ENCODE data around the gene FUT4. TPM values are rescaled to one million over a fixed set of nuclear protein-coding genes. Genes with fewer than 3 reads are reported as not detected.
A peak's percentile ranks its signal among the peaks of the same experiment; 100 is the strongest.
"Not testable (repeated sequence)": the region's sequence is repeated elsewhere in the genome, so short reads cannot be mapped to it uniquely, and the experiment has no call there.

The FUT4 gene
- total RNA-seq, 2 donors from 2014 or later, result 10.5 to 13.5 TPM

GRCh38 chr11:94546162-94546470 is 2.4 kb downstream of the FUT4 start:
- H3K27me3 ChIP-seq, result no peaks in the 10 kb centered on the region
- 25 to 45% methylated on average over 2 of the region's 2 CpGs for WGBS, 2 donors
- intact Hi-C loops (cut with DNase I), result no loop called here
- H3K36me3 ChIP-seq (replicated peaks in 1 of 2; ENCODE audit: insufficient read depth in 1 of 2, low read depth in 2 of 2), result no peaks in the 10 kb centered on the region
- H3K4me1 ChIP-seq, result peaks cover 63% of the 10 kb centered on the region
- no peak for DNase-seq
- H3K27ac ChIP-seq, result peak overlapping the region in 3 of 4 donors; percentile 91 to 100 (median 98)
- no peak for ATAC-seq
- no peaks in the 10 kb centered on the region for H3K9me3 ChIP-seq
- no peak for TF ChIP-seq CTCF (IDR thresholded peaks at IDR 0.05)
- no peak for TF ChIP-seq POLR2A (IDR thresholded peaks at IDR 0.05)
- peak overlapping the region; percentile 65 to 68 for H3K4me3 ChIP-seq

DNA sequence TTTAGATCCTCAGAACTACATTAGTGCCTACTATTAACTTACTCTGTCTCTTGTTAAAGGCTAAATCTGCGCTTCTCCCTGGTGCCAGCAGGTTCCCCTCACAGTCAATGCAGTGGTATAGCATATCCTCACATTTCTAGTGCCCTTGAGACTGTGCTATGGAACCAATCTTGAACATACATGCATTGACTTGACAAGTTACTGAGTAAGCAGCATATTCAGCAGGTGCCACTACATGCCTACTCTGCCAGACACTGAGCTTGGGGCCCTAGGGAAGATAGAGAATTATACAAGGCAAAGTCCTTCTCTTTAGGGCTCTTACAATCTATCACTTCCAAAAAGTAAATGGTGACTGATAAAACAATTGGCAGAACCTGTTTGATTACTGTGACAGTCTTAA is 3.2 kb downstream of the FUT4 start:
- TF ChIP-seq POLR2A (IDR thresholded peaks at IDR 0.05) (peak in 1 of 3 donors; percentile 22), CTCF (IDR thresholded peaks at IDR 0.05) (no peak)
- Histone ChIP-seq H3K36me3 (replicated peaks in 1 of 2; ENCODE audit: insufficient read depth in 1 of 2, low read depth in 2 of 2) (no peaks in the 10 kb centered on the region), H3K27ac (peak overlapping the region in 2 of 4 donors; percentile 22 to 100), H3K4me1 (peaks cover 63% of the 10 kb centered on the region), H3K27me3 (no peaks in the 10 kb centered on the region), H3K9me3 (no peaks in the 10 kb centered on the region), H3K4me3 (peak overlapping the region in 1 of 2 donors; percentile 68)
- WGBS, 2 donors, result 16 to 32% methylated on average over 1 of the region's 1 CpG
- ATAC-seq, result no peak
- peak in 1 of 4 donors; percentile 24 for DNase-seq
- intact Hi-C loops (cut with DNase I), result no loop called here

GRCh38 chr11:94549146-94549545 is 5.4 kb downstream of the FUT4 start:
- Histone ChIP-seq H3K36me3 (replicated peaks in 1 of 2; ENCODE audit: insufficient read depth in 1 of 2, low read depth in 2 of 2) (no peaks in the 10 kb centered on the region), H3K27me3 (no peaks in the 10 kb centered on the region), H3K4me3 (no peak overlapping the region), H3K9me3 (no peaks in the 10 kb centered on the region), H3K4me1 (peaks cover 56% of the 10 kb centered on the region), H3K27ac (no peak overlapping the region)
- no peak for TF ChIP-seq POLR2A (IDR thresholded peaks at IDR 0.05)
- TF ChIP-seq CTCF (IDR thresholded peaks at IDR 0.05), result no peak
- intact Hi-C loops (cut with DNase I), result no loop called here
- ATAC-seq (no peak), DNase-seq (no peak)
- WGBS, 2 donors, result 37 to 40% methylated on average over 5 of the region's 5 CpGs

DNA sequence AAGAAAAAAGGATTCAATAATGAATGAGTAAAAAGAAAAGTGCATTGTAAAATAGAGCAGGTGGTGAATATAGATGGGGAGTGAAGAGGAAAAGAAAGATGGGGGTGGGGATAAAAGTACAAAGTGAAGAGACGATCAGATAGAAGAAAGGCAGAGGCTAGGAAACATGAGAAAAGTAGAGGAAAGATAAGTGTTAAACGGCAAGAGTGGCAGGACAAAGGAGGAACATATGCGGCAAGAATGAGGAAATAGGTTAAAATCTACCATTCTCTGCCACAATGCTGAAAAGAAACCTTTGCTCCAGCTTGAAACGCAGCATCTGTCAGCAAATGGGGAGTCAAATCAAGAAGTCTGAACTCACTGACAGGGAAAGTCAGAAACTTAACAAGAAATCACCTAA is 6.8 kb downstream of the FUT4 start:
- Histone ChIP-seq H3K36me3 (replicated peaks in 1 of 2; ENCODE audit: insufficient read depth in 1 of 2, low read depth in 2 of 2) (no peaks in the 10 kb centered on the region), H3K4me1 (peaks cover 48% of the 10 kb centered on the region), H3K4me3 (no peak overlapping the region), H3K27me3 (no peaks in the 10 kb centered on the region), H3K9me3 (no peaks in the 10 kb centered on the region), H3K27ac (peak overlapping the region in 1 of 4 donors; percentile 2)
- no peak for ATAC-seq
- TF ChIP-seq POLR2A (IDR thresholded peaks at IDR 0.05) (no peak), CTCF (IDR thresholded peaks at IDR 0.05) (no peak)
- WGBS, 2 donors, result 37 to 39% methylated on average over 4 of the region's 4 CpGs
- intact Hi-C loops (cut with DNase I), result no loop called here
- DNase-seq, result no peak

DNA sequence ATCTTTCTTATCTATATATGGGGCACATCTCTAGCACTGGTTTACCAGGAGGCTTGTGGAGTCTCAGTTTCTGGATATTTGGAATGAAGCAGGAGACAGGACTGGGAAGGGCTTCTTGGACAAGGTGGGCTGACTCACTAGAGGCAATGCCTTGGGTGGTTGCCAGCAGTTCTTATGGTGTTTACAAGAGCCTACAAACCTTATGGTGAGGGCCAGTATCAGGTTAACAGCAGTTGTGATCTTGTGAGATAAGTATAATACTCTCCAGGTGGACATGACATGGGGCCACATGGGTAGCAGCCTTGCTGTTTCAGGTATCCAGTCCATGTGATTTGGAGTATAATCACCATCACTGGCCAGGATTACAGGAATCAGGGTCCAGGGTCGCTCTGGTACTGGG is 10.2 kb downstream of the FUT4 start:
- Histone ChIP-seq H3K27me3 (no peaks in the 10 kb centered on the region), H3K4me1 (peaks cover 21% of the 10 kb centered on the region), H3K9me3 (no peaks in the 10 kb centered on the region), H3K36me3 (replicated peaks in 1 of 2; ENCODE audit: insufficient read depth in 1 of 2, low read depth in 2 of 2) (no peaks in the 10 kb centered on the region), H3K4me3 (no peak overlapping the region), H3K27ac (no peak overlapping the region)
- no peak for ATAC-seq
- peak in 2 of 4 donors; percentile 36 for DNase-seq
- TF ChIP-seq POLR2A (IDR thresholded peaks at IDR 0.05) (no peak), CTCF (IDR thresholded peaks at IDR 0.05) (no peak)
- 37 to 47% methylated on average over 1 of the region's 1 CpG for WGBS, 2 donors
- intact Hi-C loops (cut with DNase I), result no loop called here

DNA sequence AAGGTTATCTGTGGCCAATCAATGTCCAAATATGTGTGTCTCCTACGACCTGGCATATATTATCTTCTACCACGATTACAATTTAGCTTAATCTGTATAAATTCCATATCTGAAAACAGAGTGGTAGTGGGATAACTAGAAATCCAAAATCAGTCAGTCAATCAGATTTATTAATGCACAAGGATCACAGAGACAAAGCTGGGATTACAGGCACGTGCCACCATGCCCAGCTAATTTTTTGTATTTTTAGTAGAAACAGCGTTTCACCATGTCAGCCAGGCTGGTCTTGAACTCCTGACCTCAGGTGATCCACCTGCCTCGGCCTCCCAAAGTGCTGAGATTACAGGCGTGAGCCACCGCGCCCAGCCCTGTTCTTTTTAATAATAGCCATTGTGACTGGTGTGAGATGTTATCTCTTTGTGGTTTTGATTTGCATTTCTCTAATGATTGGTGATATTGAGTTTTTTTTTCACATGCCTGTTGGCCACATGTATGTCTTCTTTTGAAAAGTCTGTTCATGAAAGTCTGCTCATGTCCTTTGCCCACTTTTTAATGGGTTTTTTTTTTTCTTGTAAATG is 12.1 kb downstream of the FUT4 start:
- H3K27me3 ChIP-seq; H3K9me3 ChIP-seq; DNase-seq; H3K4me1 ChIP-seq; ATAC-seq; intact Hi-C loops (cut with DNase I); H3K4me3 ChIP-seq; H3K36me3 ChIP-seq (replicated peaks in 1 of 2; ENCODE audit: insufficient read depth in 1 of 2, low read depth in 2 of 2); H3K27ac ChIP-seq: not testable (repeated sequence)
- 82 to 86% methylated on average over 8 of the region's 8 CpGs for WGBS, 2 donors

All from body of pancreas (tissue), 4 donors.